Heart left ventricle (tissue), 16 donors: ENCODE measurements around the gene PTPN13. TPM values are rescaled to one million over a fixed set of nuclear protein-coding genes. Genes with fewer than 3 reads are reported as not detected.

Experiments used
- ATAC-seq, 4 donors: fragments of 200-7000 bp; cut with Tn5 transposase; one replicate each; pipeline ENCODE4 v1.9.1; 2020 to 2022; ENCODE audit warnings: moderate library complexity in 4 of 4, mild to moderate bottlenecking in 3 of 4, moderate number of reproducible peaks in 1 of 4
- DNase-seq, 5 donors: peaks; one replicate each; pipeline ENCODE4 v3.0.0-alpha.2; 2020
- H3K27ac ChIP-seq, 12 donors: fragments of 200-600 bp; sonication (generic) in 4 of 12; one replicate each; pipeline versions ENCODE4 v1.5.0 to v1.8.0; 2016 to 2022; ENCODE audit warnings: mild to moderate bottlenecking in 2 of 12
- H3K27me3 ChIP-seq, 9 donors: fragments of 200-600 bp; sonication (generic) in 2 of 9; one replicate each; pipeline versions ENCODE4 v1.5.1 to v1.8.0; 2016 to 2022; ENCODE audit warnings: mild to moderate bottlenecking in 3 of 9
- H3K36me3 ChIP-seq, 9 donors: fragments of 200-600 bp; sonication (generic) in 2 of 9; one replicate each; pipeline versions ENCODE4 v1.5.0 to v1.8.0; 2018 to 2022; ENCODE audit warnings: mild to moderate bottlenecking in 2 of 9
- H3K4me1 ChIP-seq, 12 donors: fragments of 200-600 bp; sonication (generic) in 4 of 12; one replicate each; pipeline versions ENCODE4 v1.5.0 to v1.8.0; 2016 to 2022; ENCODE audit warnings: mild to moderate bottlenecking in 3 of 12
- H3K4me3 ChIP-seq, 12 donors: fragments of 200-600 bp; sonication (generic) in 4 of 12; one replicate each; pipeline versions ENCODE4 v1.5.0 to v1.8.0; 2017 to 2022; ENCODE audit warnings: mild to moderate bottlenecking in 9 of 12, moderate library complexity in 4 of 12
- H3K9me3 ChIP-seq, 12 donors: fragments of 200-600 bp; sonication (generic) in 4 of 12; one replicate each; pipeline versions ENCODE4 v1.5.0 to v1.8.0; 2016 to 2022; ENCODE audit warnings: mild to moderate bottlenecking in 1 of 12
- POLR2A ChIP-seq, 2 donors: fragments of 450-650 bp; IDR thresholded peaks; one replicate each; pipeline ENCODE4 v1.6.1; 2017; ENCODE audit warnings: antibody characterized with exemption in 2 of 2, mild to moderate bottlenecking in 2 of 2, moderate library complexity in 2 of 2
- WGBS, 4 donors: extraction: QIAGEN DNeasy Blood & Tissue Kit in 2 of 4; methylation state at CpG; one replicate each; pipeline versions ENCODE4 v1.1.5 to v1.1.7; 2013 to 2018; 5-methylcytosine and 5-hydroxymethylcytosine counted together
- intact Hi-C, 10 donors: fragments of 100-400 bp; cut with DNase I; formaldehyde crosslinking; loops; one replicate each; pipeline versions ENCODE4 v1.11.1 to v1.14.2; 2022
- polyA plus RNA-seq, 2 donors: library from polyadenylated mRNA; stranded (reverse); fragments of 200-250 nt; gene quantifications; one replicate each; pipeline ENCODE4 v1.2.3, GENCODE V29; 2013
- total RNA-seq, 9 donors: library from RNA; depleted of rRNA in 2 of 9; stranded (reverse); fragments of >200 nt in 2 of 9; fragmentation: NEBNext Ultra II Directional in 3 of 9; extraction: Animal tissue kit (Norgen Biotek cat#: 25700) in 3 of 9; gene quantifications; one replicate each; pipeline versions ENCODE4 v1.1.0 to v1.2.4, GENCODE V29; 2016 to 2023
- TF ChIP-seq, protein P1 (sequence below), 12 donors: fragments of 200-600 bp; sonication (generic) in 4 of 12; IDR thresholded peaks; one replicate each; pipeline versions ENCODE4 v1.5.0 to v1.8.0; 2018 to 2022; ENCODE audit warnings: antibody characterized with exemption in 12 of 12, mild to moderate bottlenecking in 5 of 12
- donor health status: ischemic (EF 13 %, LVEDD 7.1; RV severe dilation, severe dysfunction).
- donor health status: healthy with polysubstance abuse.
- donor health status: DM: no; HTN: yes; CAD: no.
- donor health status: DM: no; HTN: no; CAD: no.
- donor health status: ischemic (EF 25% LVEDD 6.9; RV normal size, moderate dysfunction).
- donor health status: ischemic (EF 25% LVEDD 5.7; RV mildly dilated, moderate dysfunction).
- donor health status: healthy.
- donor health status: DM: yes; HTN: yes; CAD: no.
- donor health status: ischemic (EF 35%, LVEDD 5.7; RV mildly dilated, moderate dysfunction).
- donor health status: nonischemic (EF 11% LVEDD 7.7; RV severe dilation, severe dysfunction).
- donor health status: DM: yes; HTN: yes; CAD: no.
- donor health status: PGD.
- donor health status: ischemic (EF 29% LVEDD 5.4; RV normal size, mild dysfunction).
- donor health status: nonischemic (EF 23%, LVEDD 6.1; RV moderate dilation, normal function).

The PTPN13 gene
- total and polyA plus RNA-seq, 11 donors, result 0.60 to 14.3 (median 3.6) TPM

DNA sequence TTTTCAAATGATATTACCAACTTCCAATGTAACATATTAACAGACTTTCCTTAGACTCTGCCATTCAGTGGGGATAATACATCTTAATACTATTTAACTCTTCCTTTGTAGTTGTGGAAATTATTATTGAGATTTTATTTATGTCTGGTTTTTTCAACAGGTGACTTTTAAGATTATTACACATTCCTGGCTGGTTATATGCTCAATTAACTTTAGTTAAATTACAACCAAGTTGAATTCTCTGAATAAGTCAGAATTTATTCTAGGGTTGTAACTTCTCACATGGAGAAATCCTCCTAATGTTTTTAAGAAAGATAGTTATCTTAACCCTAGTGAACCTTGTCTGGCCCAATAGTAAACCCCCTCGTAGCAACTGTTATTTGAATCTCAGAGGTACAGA, 147.7 kb downstream of the PTPN13 start:
- H3K4me1 ChIP-seq, result no peaks in the 10 kb centered on the region
- 71 to 75% (median 73%) methylated on average over 1 of the region's 1 CpG for WGBS, 4 donors

GRCh38 chr4:86744570-86744969, 150.5 kb downstream of the PTPN13 start:
- ATAC-seq (no peak), DNase-seq (no peak)
- H3K36me3 ChIP-seq, result peaks cover 0 to 36% (median 0%) of the 10 kb centered on the region in 9 donors
- H3K4me1 ChIP-seq, result no peaks in the 10 kb centered on the region
- no peak overlapping the region for H3K4me3 ChIP-seq
- intact Hi-C loops, result no loop called here
- WGBS, 4 donors, result 84 to 95% (median 90%) methylated on average over 2 of the region's 2 CpGs
- no peak overlapping the region for H3K27ac ChIP-seq
- no peak for TF ChIP-seq POLR2A (IDR thresholded peaks at IDR 0.05)
- TF ChIP-seq, protein P1, sequence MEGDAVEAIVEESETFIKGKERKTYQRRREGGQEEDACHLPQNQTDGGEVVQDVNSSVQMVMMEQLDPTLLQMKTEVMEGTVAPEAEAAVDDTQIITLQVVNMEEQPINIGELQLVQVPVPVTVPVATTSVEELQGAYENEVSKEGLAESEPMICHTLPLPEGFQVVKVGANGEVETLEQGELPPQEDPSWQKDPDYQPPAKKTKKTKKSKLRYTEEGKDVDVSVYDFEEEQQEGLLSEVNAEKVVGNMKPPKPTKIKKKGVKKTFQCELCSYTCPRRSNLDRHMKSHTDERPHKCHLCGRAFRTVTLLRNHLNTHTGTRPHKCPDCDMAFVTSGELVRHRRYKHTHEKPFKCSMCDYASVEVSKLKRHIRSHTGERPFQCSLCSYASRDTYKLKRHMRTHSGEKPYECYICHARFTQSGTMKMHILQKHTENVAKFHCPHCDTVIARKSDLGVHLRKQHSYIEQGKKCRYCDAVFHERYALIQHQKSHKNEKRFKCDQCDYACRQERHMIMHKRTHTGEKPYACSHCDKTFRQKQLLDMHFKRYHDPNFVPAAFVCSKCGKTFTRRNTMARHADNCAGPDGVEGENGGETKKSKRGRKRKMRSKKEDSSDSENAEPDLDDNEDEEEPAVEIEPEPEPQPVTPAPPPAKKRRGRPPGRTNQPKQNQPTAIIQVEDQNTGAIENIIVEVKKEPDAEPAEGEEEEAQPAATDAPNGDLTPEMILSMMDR (IDR thresholded peaks at IDR 0.05), result no peak
- no peaks in the 10 kb centered on the region for H3K27me3 ChIP-seq
- H3K9me3 ChIP-seq, result peaks cover 0 to 4% (median 0%) of the 10 kb centered on the region in 12 donors

More for the DNA sequence above, 147.7 kb downstream of the PTPN13 start:
- peaks cover 0 to 41% (median 0%) of the 10 kb centered on the region in 9 donors for H3K36me3 ChIP-seq
- H3K4me3 ChIP-seq, result no peak overlapping the region
- H3K27ac ChIP-seq, result no peak overlapping the region
- ATAC-seq (no peak), DNase-seq (no peak)
- H3K9me3 ChIP-seq, result peaks cover 0 to 4% (median 0%) of the 10 kb centered on the region in 12 donors
- intact Hi-C loops, result no loop called here
- TF ChIP-seq POLR2A (IDR thresholded peaks at IDR 0.05), result no peak
- TF ChIP-seq, protein P1 (IDR thresholded peaks at IDR 0.05), result no peak
- no peaks in the 10 kb centered on the region for H3K27me3 ChIP-seq

DNA sequence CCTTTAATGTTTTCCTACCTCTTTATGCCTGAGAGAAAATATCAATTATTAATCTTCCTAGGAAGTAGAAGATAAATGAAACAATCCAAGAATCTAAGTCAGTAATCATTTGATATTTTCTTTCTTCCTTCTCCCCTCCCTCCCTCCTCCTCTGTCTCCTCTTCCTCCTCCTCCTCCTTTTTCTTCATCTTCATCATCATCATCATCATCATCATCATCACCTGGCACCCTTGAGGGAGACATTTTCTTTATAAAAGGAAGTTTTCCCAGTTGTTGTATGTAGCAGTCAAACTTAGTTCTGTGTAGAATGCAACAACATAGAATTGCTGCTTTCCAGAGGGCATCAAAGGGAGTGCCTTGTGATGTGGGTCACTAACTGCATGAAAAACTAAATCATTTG, 155.0 kb downstream of the PTPN13 start:
- Histone ChIP-seq H3K27me3 (no peaks in the 10 kb centered on the region), H3K36me3 (peaks cover 0 to 37% (median 0%) of the 10 kb centered on the region in 9 donors)
- intact Hi-C loops, result no loop called here

DNA sequence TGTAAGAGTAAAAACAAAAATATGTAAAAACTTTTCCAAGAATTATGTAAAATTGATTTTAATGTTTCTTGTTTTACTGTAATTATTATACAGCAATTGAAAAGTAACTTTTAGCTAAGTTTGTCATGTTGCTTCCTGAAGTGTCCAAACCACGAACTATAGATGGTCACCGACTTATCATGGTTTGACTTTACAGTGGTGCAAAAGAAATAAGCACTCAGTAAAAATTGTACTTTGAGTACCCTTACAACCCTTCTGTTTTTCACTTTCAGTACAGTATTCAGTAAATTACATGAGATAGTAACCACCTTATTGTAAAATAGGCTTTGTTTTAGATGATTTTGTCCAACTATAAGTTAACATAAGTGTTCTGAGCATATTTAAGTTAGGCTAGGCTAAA, 161.3 kb downstream of the PTPN13 start:
- Histone ChIP-seq H3K4me3 (no peak overlapping the region), H3K27me3 (no peaks in the 10 kb centered on the region), H3K27ac (no peak overlapping the region), H3K36me3 (peaks cover 0 to 31% (median 0%) of the 10 kb centered on the region in 9 donors), H3K4me1 (no peaks in the 10 kb centered on the region), H3K9me3 (no peaks in the 10 kb centered on the region)
- intact Hi-C loops, result no loop called here
- no peak for ATAC-seq
- WGBS, 4 donors, result 86 to 95% (median 91%) methylated on average over 2 of the region's 2 CpGs
- no peak for DNase-seq
- TF ChIP-seq POLR2A (IDR thresholded peaks at IDR 0.05), result no peak
- TF ChIP-seq, protein P1 (IDR thresholded peaks at IDR 0.05), result no peak

More for the DNA sequence above, 155.0 kb downstream of the PTPN13 start:
- DNase-seq (no peak), ATAC-seq (no peak)
- H3K4me1 ChIP-seq, result no peaks in the 10 kb centered on the region
- H3K4me3 ChIP-seq, result no peak overlapping the region
- no peak for TF ChIP-seq POLR2A (IDR thresholded peaks at IDR 0.05)
- TF ChIP-seq, protein P1 (IDR thresholded peaks at IDR 0.05), result no peak
- no peak overlapping the region for H3K27ac ChIP-seq
- H3K9me3 ChIP-seq, result no peaks in the 10 kb centered on the region
